GM12878 (cell line): ENCODE measurements around the gene PTPN21. TPM values are rescaled to one million over a fixed set of nuclear protein-coding genes. Genes with fewer than 3 reads are reported as not detected.

Experiments used
- ATAC-seq: fragments of 200-7000 bp; cut with Tn5 transposase; 3 replicates; pipeline ENCODE4 v1.9.1; 2020; ENCODE audit warnings: mild to moderate bottlenecking, moderate library complexity
- BruUV-seq: library from RNA; stranded (reverse); fragments of 400-500 nt; replicated peaks from 2 replicates; lab custom pipeline; 2021; lab: Mats Ljungman, UMichigan
- CTCF ChIA-PET: fragments of 300-600 bp; sonication (Branson Sonifier 250); formaldehyde crosslinking; extraction: SDS; loops from one replicate; lab custom pipeline; 2021; ENCODE audit warnings: inconsistent platforms; lab: Yijun Ruan, JAX
- POLR2A ChIA-PET: fragments of 350-600 bp; formaldehyde crosslinking; extraction: SDS; loops from one replicate; lab custom pipeline; 2021; ENCODE audit warnings: inconsistent platforms; lab: Charles Lee
- RAD21 ChIA-PET: fragments of 300-600 bp; sonication (Branson Sonifier 250); formaldehyde crosslinking; loops from one replicate; lab custom pipeline; 2023; ENCODE audit warnings: antibody characterized with exemption; ENCODE audit not compliant: unreplicated experiment; lab: Charles Lee
- SMC1A ChIA-PET: fragments of 300-600 bp; sonication (Branson Sonifier 250); formaldehyde crosslinking; loops from one replicate; lab custom pipeline; 2023; ENCODE audit not compliant: unreplicated experiment, uncharacterized antibody; lab: Charles Lee
- DNase-seq: peaks from one replicate; pipeline ENCODE4 v3.0.0-alpha.2; 2011; ENCODE audit warnings: low read depth, low spot score
- FAIRE-seq: peaks from 3 replicates; lab custom pipeline; 2011; peaks lifted over from hg19 to GRCh38; lab: Jason Lieb, UNC
- H2AFZ ChIP-seq: 2 replicates; pipeline ENCODE4 v1.6.0; 2011; ENCODE audit warnings: low read depth, low read length, control low read depth; ENCODE audit not compliant: control insufficient read depth
- H3K27ac ChIP-seq: 2 replicates; pipeline ENCODE4 v1.5.1; 2011; ENCODE audit warnings: control low read depth; ENCODE audit not compliant: control insufficient read depth, insufficient read depth
- H3K27me3 ChIP-seq, 2 experiments: replicated peaks in 1 of 2; 2 replicates each; pipeline versions ENCODE4 v1.6.0 to v1.6.1; 2011; ENCODE audit warnings: low read length in 1 of 2; ENCODE audit not compliant: control insufficient read depth in 2 of 2, insufficient read depth in 2 of 2
- H3K36me3 ChIP-seq, 2 experiments: 2 replicates each; pipeline ENCODE4 v1.5.1; 2011; ENCODE audit warnings: low read length in 1 of 2; ENCODE audit not compliant: control insufficient read depth in 2 of 2, insufficient read depth in 2 of 2
- H3K4me1 ChIP-seq: 2 replicates; pipeline ENCODE4 v1.6.1; 2011; ENCODE audit warnings: mild to moderate bottlenecking, low read length, moderate library complexity, mixed read lengths; ENCODE audit not compliant: control insufficient read depth, insufficient read depth
- H3K4me2 ChIP-seq: 2 replicates; pipeline ENCODE4 v1.6.0; 2011; ENCODE audit warnings: control low read depth; ENCODE audit not compliant: control insufficient read depth, insufficient read depth
- H3K4me3 ChIP-seq: fragments of 200-600 bp; sonication (generic); 2 replicates; pipeline ENCODE4 v1.5.1; 2016
- H3K79me2 ChIP-seq: 2 replicates; pipeline ENCODE4 v1.6.0; 2011; ENCODE audit warnings: low read length; ENCODE audit not compliant: control insufficient read depth, insufficient read depth
- H3K9ac ChIP-seq: 2 replicates; pipeline ENCODE4 v1.8.0; 2011; ENCODE audit warnings: low read length, control low read depth, mixed read lengths; ENCODE audit not compliant: control insufficient read depth, insufficient read depth
- H3K9me3 ChIP-seq: replicated peaks from 3 replicates; pipeline ENCODE4 v1.5.1; 2011; ENCODE audit warnings: mild to moderate bottlenecking, low read length; ENCODE audit not compliant: control insufficient read depth, insufficient read depth
- H4K20me1 ChIP-seq: 2 replicates; pipeline ENCODE4 v1.6.0; 2011; ENCODE audit not compliant: control insufficient read depth, insufficient read depth
- ATF3 ChIP-seq: IDR thresholded peaks from 2 replicates; pipeline ENCODE4 v1.6.1; 2011; ENCODE audit warnings: low read depth, mild to moderate bottlenecking, low read length, moderate library complexity, borderline replicate concordance; ENCODE audit errors: extremely low read depth
- BMI1 ChIP-seq: fragments of 450-650 bp; IDR thresholded peaks from 2 replicates; pipeline ENCODE4 v1.6.1; 2016; ENCODE audit warnings: mild to moderate bottlenecking, moderate library complexity, borderline replicate concordance
- CHD2 ChIP-seq: IDR thresholded peaks from 2 replicates; pipeline ENCODE4 v1.6.1; 2011; ENCODE audit warnings: low read depth, low read length, improper control_type of control experiment, borderline replicate concordance
- FOXK2 ChIP-seq: fragments of 450-650 bp; IDR thresholded peaks from 2 replicates; pipeline ENCODE4 v1.6.1; 2017; ENCODE audit warnings: mild to moderate bottlenecking, moderate library complexity
- GABPA ChIP-seq: IDR thresholded peaks from 2 replicates; pipeline ENCODE4 v1.6.1; 2014; ENCODE audit warnings: antibody characterized with exemption, low read depth, mild to moderate bottlenecking, inconsistent platforms
- HDGF ChIP-seq: fragments of 450-650 bp; IDR thresholded peaks from 2 replicates; pipeline ENCODE4 v1.6.1; 2016; ENCODE audit warnings: antibody characterized with exemption
- POU2F2 ChIP-seq: IDR thresholded peaks from 3 replicates; pipeline ENCODE4 v1.6.1; 2011; ENCODE audit warnings: low read depth, mild to moderate bottlenecking, low read length, borderline replicate concordance
- WGBS: methylation state at CpG from one replicate; pipeline ENCODE4 v1.1.6; 2016; ENCODE audit warnings: low lambda C conversion rate; ENCODE audit not compliant: insufficient replicate concordance, insufficient coverage; ENCODE audit errors: missing lambda C conversion rate; 5-methylcytosine and 5-hydroxymethylcytosine counted together
- in situ Hi-C: fragments of 300-500 bp; cut with MboI; formaldehyde crosslinking; loops from 9 replicates; pipeline ENCODE4 v1.14.3; 2018; ENCODE audit warnings: mixed read lengths
- intact Hi-C: fragments of 100-400 bp; cut with micrococcal nuclease; formaldehyde crosslinking; loops from one replicate; pipeline ENCODE4 v1.14.2; 2022; ENCODE audit not compliant: unreplicated experiment
- polyA plus RNA-seq, 11 experiments: library from polyadenylated mRNA; depleted of rRNA in 4 of 11; unstranded in 6 of 11; stranded (reverse) in 5 of 11; fragments of >200 nt; fragmentation: Nextera tagmentation in 4 of 11; fragmentation: Illumina TruSeq in 1 of 11; extraction: Ambion mirVana in 4 of 11; extraction: Trizol in 1 of 11; gene quantifications; 1 replicate in 1 of 11; 2 replicates in 10 of 11; pipeline versions ENCODE4 v1.2.1 to v1.2.3, GENCODE V29; 2011 to 2016; ENCODE audit warnings: inconsistent platforms in 2 of 11, missing spikeins in 2 of 11, low read depth in 1 of 11
- total RNA-seq, 4 experiments: library from RNA; depleted of rRNA in 3 of 4; stranded (reverse); fragments of >200 nt in 3 of 4; fragmentation: Illumina TruSeq in 1 of 4; extraction: Trizol in 1 of 4; gene quantifications; 2 replicates each; pipeline versions ENCODE4 v1.2.1 to v1.2.3, GENCODE V29; 2013 to 2021
- TF ChIP-seq, protein P1 (sequence below): fragments of 450-650 bp; formaldehyde crosslinking; IDR thresholded peaks from 2 replicates; pipeline ENCODE4 v1.4.0; 2022; ENCODE audit warnings: mild to moderate bottlenecking, moderate library complexity
- TF ChIP-seq, protein P2 (sequence below): fragments of 450-650 bp; IDR thresholded peaks from 2 replicates; pipeline ENCODE4 v1.6.1; 2018; ENCODE audit warnings: borderline replicate concordance, mild to moderate bottlenecking; ENCODE audit not compliant: partially characterized antibody
- TF ChIP-seq, protein P3 (sequence below): fragments of 450-650 bp; IDR thresholded peaks from 2 replicates; pipeline ENCODE4 v1.6.1; 2016; ENCODE audit warnings: mild to moderate bottlenecking
- TF ChIP-seq, protein P4 (sequence below): fragments of 450-650 bp; IDR thresholded peaks from 2 replicates; pipeline ENCODE4 v1.6.1; 2017; ENCODE audit warnings: mild to moderate bottlenecking, moderate library complexity

The PTPN21 gene
- total and polyA plus RNA-seq, 10 of the 15 experiments (the other 5 are each of a cell fraction or from before 2014, with no cell fraction given) = 0.01 to 0.23 (median 0.04) TPM; not detected in 3

GRCh38 chr14:88547386-88547780 is 7.4 kb downstream of the PTPN21 start:
- ChIA-PET SMC1A (no interaction called here), RAD21 (no interaction called here), POLR2A (interaction anchor here (0.7 kb wide), 1 partner anchor 589 kb away, joined by 3 read pairs; no protein-coding TSS in a partner anchor), CTCF (interaction anchor here (0.7 kb wide), 1 partner anchor 8 kb away, joined by 3 read pairs; no protein-coding TSS in a partner anchor)
- intact Hi-C loops (no loop called here), in situ Hi-C loops (no loop called here)
- H3K4me2 ChIP-seq = no peak overlapping the region
- H3K79me2 ChIP-seq = no peaks in the 10 kb centered on the region
- H3K27ac ChIP-seq = no peak overlapping the region
- no TSS peak for BruUV-seq
- no peak overlapping the region for H3K9ac ChIP-seq
- no peak for DNase-seq
- 41% methylated on average over 3 of the region's 3 CpGs for WGBS
- no peaks in the 10 kb centered on the region for H3K4me1 ChIP-seq
- FAIRE-seq = no peak
- H3K36me3 ChIP-seq = no peaks in the 10 kb centered on the region
- no peaks in the 10 kb centered on the region for H3K9me3 ChIP-seq
- no peaks in the 10 kb centered on the region for H4K20me1 ChIP-seq
- H2AFZ ChIP-seq = no peak overlapping the region
- H3K4me3 ChIP-seq = no peak overlapping the region
- no peak for ATAC-seq
- peaks cover 0 to 6% of the 10 kb centered on the region in 2 experiments; a peak in 3 of 4 replicates for H3K27me3 ChIP-seq
- TF ChIP-seq BMI1 (no peak), CHD2 (no peak), GABPA (no peak), HDGF (no peak), ATF3 (no peak), FOXK2 (no peak), POU2F2 (no peak)
- TF ChIP-seq, protein P1, sequence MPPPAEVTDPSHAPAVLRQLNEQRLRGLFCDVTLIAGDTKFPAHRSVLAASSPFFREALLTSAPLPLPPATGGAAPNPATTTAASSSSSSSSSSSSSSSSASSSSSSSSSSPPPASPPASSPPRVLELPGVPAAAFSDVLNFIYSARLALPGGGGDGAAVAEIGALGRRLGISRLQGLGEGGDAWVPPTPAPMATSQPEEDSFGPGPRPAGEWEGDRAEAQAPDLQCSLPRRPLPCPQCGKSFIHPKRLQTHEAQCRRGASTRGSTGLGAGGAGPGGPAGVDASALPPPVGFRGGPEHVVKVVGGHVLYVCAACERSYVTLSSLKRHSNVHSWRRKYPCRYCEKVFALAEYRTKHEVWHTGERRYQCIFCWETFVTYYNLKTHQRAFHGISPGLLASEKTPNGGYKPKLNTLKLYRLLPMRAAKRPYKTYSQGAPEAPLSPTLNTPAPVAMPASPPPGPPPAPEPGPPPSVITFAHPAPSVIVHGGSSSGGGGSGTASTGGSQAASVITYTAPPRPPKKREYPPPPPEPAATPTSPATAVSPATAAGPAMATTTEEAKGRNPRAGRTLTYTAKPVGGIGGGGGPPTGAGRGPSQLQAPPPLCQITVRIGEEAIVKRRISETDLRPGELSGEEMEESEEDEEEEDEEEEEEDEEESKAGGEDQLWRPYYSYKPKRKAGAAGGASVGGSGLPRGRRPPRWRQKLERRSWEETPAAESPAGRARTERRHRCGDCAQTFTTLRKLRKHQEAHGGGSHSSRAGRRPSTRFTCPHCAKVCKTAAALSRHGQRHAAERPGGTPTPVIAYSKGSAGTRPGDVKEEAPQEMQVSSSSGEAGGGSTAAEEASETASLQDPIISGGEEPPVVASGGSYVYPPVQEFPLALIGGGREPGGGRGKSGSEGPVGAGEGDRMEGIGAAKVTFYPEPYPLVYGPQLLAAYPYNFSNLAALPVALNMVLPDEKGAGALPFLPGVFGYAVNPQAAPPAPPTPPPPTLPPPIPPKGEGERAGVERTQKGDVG (CRISPR knock-in tag) = no peak
- TF ChIP-seq, protein P2, sequence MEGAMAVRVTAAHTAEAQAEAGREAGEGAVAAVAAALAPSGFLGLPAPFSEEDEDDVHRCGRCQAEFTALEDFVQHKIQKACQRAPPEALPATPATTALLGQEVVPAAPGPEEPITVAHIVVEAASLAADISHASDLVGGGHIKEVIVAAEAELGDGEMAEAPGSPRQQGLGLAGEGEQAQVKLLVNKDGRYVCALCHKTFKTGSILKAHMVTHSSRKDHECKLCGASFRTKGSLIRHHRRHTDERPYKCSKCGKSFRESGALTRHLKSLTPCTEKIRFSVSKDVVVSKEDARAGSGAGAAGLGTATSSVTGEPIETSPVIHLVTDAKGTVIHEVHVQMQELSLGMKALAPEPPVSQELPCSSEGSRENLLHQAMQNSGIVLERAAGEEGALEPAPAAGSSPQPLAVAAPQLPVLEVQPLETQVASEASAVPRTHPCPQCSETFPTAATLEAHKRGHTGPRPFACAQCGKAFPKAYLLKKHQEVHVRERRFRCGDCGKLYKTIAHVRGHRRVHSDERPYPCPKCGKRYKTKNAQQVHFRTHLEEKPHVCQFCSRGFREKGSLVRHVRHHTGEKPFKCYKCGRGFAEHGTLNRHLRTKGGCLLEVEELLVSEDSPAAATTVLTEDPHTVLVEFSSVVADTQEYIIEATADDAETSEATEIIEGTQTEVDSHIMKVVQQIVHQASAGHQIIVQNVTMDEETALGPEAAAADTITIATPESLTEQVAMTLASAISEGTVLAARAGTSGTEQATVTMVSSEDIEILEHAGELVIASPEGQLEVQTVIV = no peak
- TF ChIP-seq, protein P3, sequence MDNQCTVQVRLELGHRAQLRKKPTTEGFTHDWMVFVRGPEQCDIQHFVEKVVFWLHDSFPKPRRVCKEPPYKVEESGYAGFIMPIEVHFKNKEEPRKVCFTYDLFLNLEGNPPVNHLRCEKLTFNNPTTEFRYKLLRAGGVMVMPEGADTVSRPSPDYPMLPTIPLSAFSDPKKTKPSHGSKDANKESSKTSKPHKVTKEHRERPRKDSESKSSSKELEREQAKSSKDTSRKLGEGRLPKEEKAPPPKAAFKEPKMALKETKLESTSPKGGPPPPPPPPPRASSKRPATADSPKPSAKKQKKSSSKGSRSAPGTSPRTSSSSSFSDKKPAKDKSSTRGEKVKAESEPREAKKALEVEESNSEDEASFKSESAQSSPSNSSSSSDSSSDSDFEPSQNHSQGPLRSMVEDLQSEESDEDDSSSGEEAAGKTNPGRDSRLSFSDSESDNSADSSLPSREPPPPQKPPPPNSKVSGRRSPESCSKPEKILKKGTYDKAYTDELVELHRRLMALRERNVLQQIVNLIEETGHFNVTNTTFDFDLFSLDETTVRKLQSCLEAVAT = no peak
- TF ChIP-seq, protein P4, sequence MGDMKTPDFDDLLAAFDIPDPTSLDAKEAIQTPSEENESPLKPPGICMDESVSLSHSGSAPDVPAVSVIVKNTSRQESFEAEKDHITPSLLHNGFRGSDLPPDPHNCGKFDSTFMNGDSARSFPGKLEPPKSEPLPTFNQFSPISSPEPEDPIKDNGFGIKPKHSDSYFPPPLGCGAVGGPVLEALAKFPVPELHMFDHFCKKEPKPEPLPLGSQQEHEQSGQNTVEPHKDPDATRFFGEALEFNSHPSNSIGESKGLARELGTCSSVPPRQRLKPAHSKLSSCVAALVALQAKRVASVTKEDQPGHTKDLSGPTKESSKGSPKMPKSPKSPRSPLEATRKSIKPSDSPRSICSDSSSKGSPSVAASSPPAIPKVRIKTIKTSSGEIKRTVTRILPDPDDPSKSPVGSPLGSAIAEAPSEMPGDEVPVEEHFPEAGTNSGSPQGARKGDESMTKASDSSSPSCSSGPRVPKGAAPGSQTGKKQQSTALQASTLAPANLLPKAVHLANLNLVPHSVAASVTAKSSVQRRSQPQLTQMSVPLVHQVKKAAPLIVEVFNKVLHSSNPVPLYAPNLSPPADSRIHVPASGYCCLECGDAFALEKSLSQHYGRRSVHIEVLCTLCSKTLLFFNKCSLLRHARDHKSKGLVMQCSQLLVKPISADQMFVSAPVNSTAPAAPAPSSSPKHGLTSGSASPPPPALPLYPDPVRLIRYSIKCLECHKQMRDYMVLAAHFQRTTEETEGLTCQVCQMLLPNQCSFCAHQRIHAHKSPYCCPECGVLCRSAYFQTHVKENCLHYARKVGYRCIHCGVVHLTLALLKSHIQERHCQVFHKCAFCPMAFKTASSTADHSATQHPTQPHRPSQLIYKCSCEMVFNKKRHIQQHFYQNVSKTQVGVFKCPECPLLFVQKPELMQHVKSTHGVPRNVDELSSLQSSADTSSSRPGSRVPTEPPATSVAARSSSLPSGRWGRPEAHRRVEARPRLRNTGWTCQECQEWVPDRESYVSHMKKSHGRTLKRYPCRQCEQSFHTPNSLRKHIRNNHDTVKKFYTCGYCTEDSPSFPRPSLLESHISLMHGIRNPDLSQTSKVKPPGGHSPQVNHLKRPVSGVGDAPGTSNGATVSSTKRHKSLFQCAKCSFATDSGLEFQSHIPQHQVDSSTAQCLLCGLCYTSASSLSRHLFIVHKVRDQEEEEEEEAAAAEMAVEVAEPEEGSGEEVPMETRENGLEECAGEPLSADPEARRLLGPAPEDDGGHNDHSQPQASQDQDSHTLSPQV = no peak
